Lower leg skin (tissue), 4 donors: Measurements from ENCODE around the gene TENT4A. TPM values are rescaled to one million over a fixed set of nuclear protein-coding genes. Genes with fewer than 3 reads are reported as not detected.
"Not testable (repeated sequence)": the region's sequence is repeated elsewhere in the genome, so short reads cannot be mapped to it uniquely, and the experiment has no call there.

Experiments used
- DNase-seq, 2 donors: peaks; one replicate each; pipeline ENCODE4 v3.0.0-alpha.2; 2019; ENCODE audit warnings: low spot score in 2 of 2
- H3K4me3 ChIP-seq: fragments of 200-600 bp; sonication (generic); 2 replicates; pipeline ENCODE4 v1.5.1; 2017; ENCODE audit warnings: mild to moderate bottlenecking, low read depth; ENCODE audit not compliant: poor library complexity, severe bottlenecking
- CTCF ChIP-seq, 3 donors: fragments of 450-650 bp; IDR thresholded peaks; one replicate each; pipeline ENCODE4 v1.5.1; 2016; ENCODE audit warnings: antibody characterized with exemption in 3 of 3, mild to moderate bottlenecking in 3 of 3, moderate library complexity in 2 of 3
- POLR2A ChIP-seq, 2 donors: fragments of 450-650 bp; IDR thresholded peaks; one replicate each; pipeline ENCODE4 v1.6.1; 2016 to 2017; ENCODE audit warnings: antibody characterized with exemption in 2 of 2, mild to moderate bottlenecking in 1 of 2, moderate library complexity in 1 of 2
- WGBS, 2 donors: methylation state at CpG; one replicate each; pipeline ENCODE4 v1.1.5; 2018; 5-methylcytosine and 5-hydroxymethylcytosine counted together
- intact Hi-C: fragments of 100-400 bp; cut with DNase I; formaldehyde crosslinking; loops from one replicate; pipeline ENCODE4 v1.15.0; 2023; ENCODE audit warnings: low total_unique reads
- total RNA-seq, 4 donors: library from RNA; depleted of rRNA; stranded (reverse); fragments of >200 nt; gene quantifications; one replicate each; pipeline ENCODE4 v1.1.0, GENCODE V29; 2016

TENT4A gene
- total RNA-seq, 4 donors from 2014 or later = 12.9 to 51.6 (median 21.6) TPM

- intact Hi-C loops = no loop called here
- WGBS, 2 donors = 82 to 89% methylated on average over 11 of the region's 11 CpGs
Observed at GRCh38 chr5:6770826-6771607, 57.8 kb downstream of the TENT4A start.

GRCh38 chr5:6772886-6773285 lies 59.7 kb downstream of the TENT4A start:
- 76 to 86% methylated on average over 11 of the region's 11 CpGs for WGBS, 2 donors
- no peak overlapping the region for H3K4me3 ChIP-seq
- TF ChIP-seq CTCF (IDR thresholded peaks at IDR 0.05) (no peak), POLR2A (IDR thresholded peaks at IDR 0.05) (no peak)
- intact Hi-C loops = no loop called here
- DNase-seq = no peak

More at GRCh38 chr5:6770826-6771607, 57.8 kb downstream of the TENT4A start:
- no peak for TF ChIP-seq POLR2A (IDR thresholded peaks at IDR 0.05)
- no peak for TF ChIP-seq CTCF (IDR thresholded peaks at IDR 0.05)
- DNase-seq = no peak
- H3K4me3 ChIP-seq = no peak overlapping the region

GRCh38 chr5:6773342-6774035 lies 60.3 kb downstream of the TENT4A start:
- intact Hi-C loops = no loop called here
- no peak overlapping the region for H3K4me3 ChIP-seq
- no peak for TF ChIP-seq POLR2A (IDR thresholded peaks at IDR 0.05)
- TF ChIP-seq CTCF (IDR thresholded peaks at IDR 0.05) = no peak
- 91 to 97% methylated on average over 34 to 35 of the region's 46 CpGs for WGBS, 2 donors
- no peak for DNase-seq

GRCh38 chr5:6774207-6774606 lies 61.0 kb downstream of the TENT4A start:
- H3K4me3 ChIP-seq, intact Hi-C loops, DNase-seq: not testable (repeated sequence)
- 77 to 78% methylated on average over 6 to 9 of the region's 27 CpGs for WGBS, 2 donors

- WGBS, 2 donors = 66 to 77% methylated on average over 15 of the region's 15 CpGs
- DNase-seq = no peak
- no peak for TF ChIP-seq POLR2A (IDR thresholded peaks at IDR 0.05)
- no peak for TF ChIP-seq CTCF (IDR thresholded peaks at IDR 0.05)
- intact Hi-C loops = no loop called here
- no peak overlapping the region for H3K4me3 ChIP-seq
Observed at GRCh38 chr5:6774721-6775204, 61.5 kb downstream of the TENT4A start.

GRCh38 chr5:6775571-6775970 lies 62.3 kb downstream of the TENT4A start:
- no peak overlapping the region for H3K4me3 ChIP-seq
- TF ChIP-seq POLR2A (IDR thresholded peaks at IDR 0.05) (no peak), CTCF (IDR thresholded peaks at IDR 0.05) (no peak)
- intact Hi-C loops = no loop called here
- DNase-seq = no peak
- WGBS, 2 donors = 71% methylated on average over 17 of the region's 17 CpGs
